Gastrocnemius medialis (tissue), 4 donors: ENCODE measurements around the gene SSBP2. TPM values are rescaled to one million over a fixed set of nuclear protein-coding genes. Genes with fewer than 3 reads are reported as not detected.

Experiments
- ATAC-seq, 2 donors: fragments of 150-250 bp; one replicate each; pipeline ENCODE4 v1.9.1; 2016
- DNase-seq, 2 donors: peaks; one replicate each; pipeline ENCODE4 v3.0.0-alpha.2; 2019
- H3K27ac ChIP-seq, 4 donors: fragments of 200-600 bp; sonication (generic); 1 replicate in 1 of 4; 2 replicates in 3 of 4; pipeline ENCODE4 v1.5.1; 2016 to 2018; ENCODE audit warnings: mild to moderate bottlenecking in 2 of 4, moderate library complexity in 1 of 4
- H3K27me3 ChIP-seq, 3 donors: fragments of 200-600 bp; sonication (generic) in 2 of 3; 1 replicate in 1 of 3; 2 replicates in 2 of 3; pipeline versions ENCODE4 v1.5.1 to v1.6.0; 2016 to 2019; ENCODE audit warnings: mild to moderate bottlenecking in 1 of 3, moderate library complexity in 1 of 3
- H3K36me3 ChIP-seq, 2 donors: fragments of 200-600 bp; sonication (generic) in 1 of 2; one replicate each; pipeline ENCODE4 v1.5.1; 2017 to 2018
- H3K4me1 ChIP-seq, 2 donors: fragments of 200-600 bp; sonication (generic) in 1 of 2; one replicate each; pipeline ENCODE4 v1.5.1; 2016 to 2017; ENCODE audit warnings: mild to moderate bottlenecking in 2 of 2
- H3K4me3 ChIP-seq, 4 donors: fragments of 200-600 bp; sonication (generic) in 3 of 4; 1 replicate in 1 of 4; 2 replicates in 3 of 4; pipeline ENCODE4 v1.5.1; 2016 to 2019; ENCODE audit warnings: mild to moderate bottlenecking in 2 of 4
- H3K9me3 ChIP-seq, 3 donors: fragments of 200-600 bp; sonication (generic) in 2 of 3; 1 replicate in 1 of 3; 2 replicates in 2 of 3; pipeline ENCODE4 v1.5.1; 2016 to 2019
- POLR2A ChIP-seq, 2 donors: fragments of 450-650 bp; IDR thresholded peaks; one replicate each; pipeline ENCODE4 v1.6.1; 2017; ENCODE audit warnings: antibody characterized with exemption in 2 of 2, mild to moderate bottlenecking in 2 of 2, moderate library complexity in 2 of 2
- in situ Hi-C, 4 donors: fragments of 200-750 bp; cut with MboI; loops; one replicate each; pipeline versions ENCODE4 v1.15.0 to v1.8.0; 2017; ENCODE audit warnings: low sequenced_read_pairs in 4 of 4
- intact Hi-C: fragments of 100-400 bp; cut with DNase I; formaldehyde crosslinking; loops from one replicate; pipeline ENCODE4 v1.15.1; 2023; ENCODE audit warnings: low total_unique reads
- total RNA-seq, 4 donors: library from RNA; depleted of rRNA; stranded (reverse); fragments of >200 nt; gene quantifications; one replicate each; pipeline versions ENCODE4 v1.1.0 to v1.2.3, GENCODE V29; 2016
- TF ChIP-seq, protein P1 (sequence below), 5 experiments: fragments of 450-650 bp in 3 of 5; fragments of 200-600 bp in 2 of 5; sonication (generic) in 2 of 5; IDR thresholded peaks in 4 of 5; conservative IDR thresholded peaks in 1 of 5; 1 replicate in 4 of 5; 2 replicates in 1 of 5; pipeline ENCODE4 v1.5.1; 2016 to 2019; ENCODE audit warnings: antibody characterized with exemption in 5 of 5, mild to moderate bottlenecking in 3 of 5, moderate library complexity in 3 of 5

The SSBP2 gene
- total RNA-seq, 4 donors from 2014 or later: 30.4 to 66.5 (median 40.5) TPM

DNA sequence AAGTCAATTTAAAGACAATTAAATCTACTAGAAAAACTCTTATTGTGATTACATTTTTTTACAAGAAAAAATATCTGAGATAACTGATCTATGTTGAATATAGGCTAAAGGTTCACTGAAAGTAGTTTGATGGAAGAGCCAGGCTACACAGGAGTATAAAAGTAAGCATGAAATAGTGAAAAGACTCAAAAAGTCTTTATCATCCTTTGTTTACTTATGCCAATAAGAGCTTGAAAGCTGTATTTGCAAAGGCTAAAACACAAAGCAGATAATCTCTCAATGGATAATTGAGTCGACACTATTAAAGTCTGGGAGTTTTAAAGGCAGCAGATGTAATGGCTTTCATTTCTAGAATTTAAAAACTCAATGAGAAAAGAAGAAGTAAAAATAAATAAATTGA is 42.0 kb downstream of the SSBP2 start:
- Histone ChIP-seq H3K4me1 (peaks cover 12 to 17% of the 10 kb centered on the region in 2 donors), H3K4me3 (no peak overlapping the region), H3K36me3 (no peaks in the 10 kb centered on the region), H3K9me3 (no peaks in the 10 kb centered on the region), H3K27ac (no peak overlapping the region), H3K27me3 (no peaks in the 10 kb centered on the region)
- intact Hi-C loops (no loop called here), in situ Hi-C loops (no loop called here)
- ATAC-seq (no peak), DNase-seq (no peak)
- TF ChIP-seq, protein P1, sequence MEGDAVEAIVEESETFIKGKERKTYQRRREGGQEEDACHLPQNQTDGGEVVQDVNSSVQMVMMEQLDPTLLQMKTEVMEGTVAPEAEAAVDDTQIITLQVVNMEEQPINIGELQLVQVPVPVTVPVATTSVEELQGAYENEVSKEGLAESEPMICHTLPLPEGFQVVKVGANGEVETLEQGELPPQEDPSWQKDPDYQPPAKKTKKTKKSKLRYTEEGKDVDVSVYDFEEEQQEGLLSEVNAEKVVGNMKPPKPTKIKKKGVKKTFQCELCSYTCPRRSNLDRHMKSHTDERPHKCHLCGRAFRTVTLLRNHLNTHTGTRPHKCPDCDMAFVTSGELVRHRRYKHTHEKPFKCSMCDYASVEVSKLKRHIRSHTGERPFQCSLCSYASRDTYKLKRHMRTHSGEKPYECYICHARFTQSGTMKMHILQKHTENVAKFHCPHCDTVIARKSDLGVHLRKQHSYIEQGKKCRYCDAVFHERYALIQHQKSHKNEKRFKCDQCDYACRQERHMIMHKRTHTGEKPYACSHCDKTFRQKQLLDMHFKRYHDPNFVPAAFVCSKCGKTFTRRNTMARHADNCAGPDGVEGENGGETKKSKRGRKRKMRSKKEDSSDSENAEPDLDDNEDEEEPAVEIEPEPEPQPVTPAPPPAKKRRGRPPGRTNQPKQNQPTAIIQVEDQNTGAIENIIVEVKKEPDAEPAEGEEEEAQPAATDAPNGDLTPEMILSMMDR (IDR thresholded peaks at IDR 0.05 in 4 of 5, conservative IDR thresholded peaks at IDR 0.05 in 1 of 5): no peak
- no peak for TF ChIP-seq POLR2A (IDR thresholded peaks at IDR 0.05)

DNA sequence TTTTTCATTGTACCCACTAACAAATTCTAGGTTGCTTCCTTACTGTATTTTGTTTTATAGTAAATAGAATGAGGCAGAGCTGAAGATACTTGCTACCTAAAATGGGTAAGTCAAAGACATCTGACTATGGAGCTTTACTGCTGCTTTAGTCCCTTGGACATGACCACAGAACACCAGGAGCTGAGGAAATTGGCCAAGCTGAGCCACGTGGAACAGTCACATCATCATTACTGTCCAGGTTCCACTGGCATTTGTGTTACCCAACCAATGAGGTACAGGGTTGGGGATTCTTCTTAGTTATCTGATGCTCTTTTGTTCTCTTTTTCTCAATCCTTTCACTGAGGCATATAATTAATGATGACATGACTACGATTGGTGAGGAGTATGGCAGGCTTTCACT is 47.1 kb downstream of the SSBP2 start:
- no peak for ATAC-seq

DNA sequence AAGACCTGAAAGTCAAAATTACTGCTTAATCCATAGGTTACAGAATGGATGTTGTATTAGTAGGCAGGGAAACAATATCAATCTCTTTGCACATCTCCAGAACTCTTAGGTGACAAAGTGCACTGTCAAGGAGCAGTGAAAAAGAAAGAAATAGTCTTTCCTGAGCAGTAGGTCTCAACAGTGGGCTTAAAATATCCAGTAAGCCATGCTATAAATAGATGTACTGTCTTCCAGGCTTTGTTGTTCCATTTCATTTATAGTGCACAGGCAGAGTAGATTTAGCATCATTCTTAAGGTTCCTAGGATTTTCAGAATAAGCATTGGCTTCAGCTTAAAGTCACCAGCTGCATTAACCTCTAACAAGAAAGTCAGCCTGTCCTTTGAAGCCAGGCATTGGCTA is 50.7 kb downstream of the SSBP2 start:
- intact Hi-C loops: no loop called here
- Histone ChIP-seq H3K27ac (no peak overlapping the region), H3K9me3 (peaks cover 0 to 3% (median 0%) of the 10 kb centered on the region in 3 donors), H3K4me3 (no peak overlapping the region), H3K27me3 (no peaks in the 10 kb centered on the region), H3K36me3 (peaks cover 0 to 5% of the 10 kb centered on the region in 2 donors), H3K4me1 (peaks cover 6 to 15% of the 10 kb centered on the region in 2 donors)
- ATAC-seq (no peak), DNase-seq (no peak)
- TF ChIP-seq POLR2A (IDR thresholded peaks at IDR 0.05): no peak
- TF ChIP-seq, protein P1 (IDR thresholded peaks at IDR 0.05 in 4 of 5, conservative IDR thresholded peaks at IDR 0.05 in 1 of 5): no peak
- in situ Hi-C loops: no loop called here

More for the DNA sequence above, 47.1 kb downstream of the SSBP2 start:
- H3K4me1 ChIP-seq: peaks cover 6% of the 10 kb centered on the region in 2 donors
- intact Hi-C loops (no loop called here), in situ Hi-C loops (no loop called here)
- peaks cover 0 to 3% of the 10 kb centered on the region in 2 donors for H3K36me3 ChIP-seq
- no peaks in the 10 kb centered on the region for H3K27me3 ChIP-seq
- H3K27ac ChIP-seq: no peak overlapping the region
- peaks cover 0 to 3% (median 0%) of the 10 kb centered on the region in 3 donors for H3K9me3 ChIP-seq
- DNase-seq: no peak
- no peak for TF ChIP-seq POLR2A (IDR thresholded peaks at IDR 0.05)
- TF ChIP-seq, protein P1 (IDR thresholded peaks at IDR 0.05 in 4 of 5, conservative IDR thresholded peaks at IDR 0.05 in 1 of 5): no peak
- no peak overlapping the region for H3K4me3 ChIP-seq

DNA sequence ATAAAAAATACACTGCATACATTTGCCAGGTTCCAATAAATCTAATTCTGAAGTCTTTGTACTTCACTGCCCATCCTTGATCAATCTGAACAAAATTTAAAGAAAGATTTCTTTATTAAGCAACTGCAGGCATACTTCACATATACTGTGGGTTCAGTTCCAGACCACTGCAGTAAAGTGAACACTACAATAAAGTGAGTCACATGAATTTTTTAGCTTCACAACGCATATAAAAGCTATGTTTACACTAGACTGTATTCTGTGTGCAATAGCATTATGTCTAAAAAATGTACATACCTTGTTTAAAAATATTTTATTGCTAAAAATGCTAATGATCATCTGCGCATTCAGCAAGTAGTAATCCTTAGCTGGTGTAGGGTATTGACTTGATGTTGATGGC is 52.1 kb downstream of the SSBP2 start:
- in situ Hi-C loops: no loop called here
- H3K4me1 ChIP-seq: peaks cover 6 to 10% of the 10 kb centered on the region in 2 donors
- no peak overlapping the region for H3K27ac ChIP-seq
- intact Hi-C loops: no loop called here
- no peak overlapping the region for H3K4me3 ChIP-seq
- H3K27me3 ChIP-seq: no peaks in the 10 kb centered on the region
- ATAC-seq (no peak), DNase-seq (no peak)
- peaks cover 0 to 5% of the 10 kb centered on the region in 2 donors for H3K36me3 ChIP-seq
- TF ChIP-seq POLR2A (IDR thresholded peaks at IDR 0.05): no peak
- TF ChIP-seq, protein P1 (IDR thresholded peaks at IDR 0.05 in 4 of 5, conservative IDR thresholded peaks at IDR 0.05 in 1 of 5): no peak
- H3K9me3 ChIP-seq: peaks cover 0 to 3% (median 0%) of the 10 kb centered on the region in 3 donors
